ENCODE data around the gene METTL15.
"Not testable (repeated sequence)": the region's sequence is repeated elsewhere in the genome, so short reads cannot be mapped to it uniquely, and the experiment has no call there.

METTL15 gene

GRCh38 chr11:28107750-28108618 lies at the start of gene METTL15, which contains the start of gene KIF18A:
TSS of gene METTL15 (plus strand) at chr11:28108388. CDS start at chr11:28113335, 4,947 bp downstream.
TSS of gene KIF18A (minus strand) at chr11:28108156. CDS start at chr11:28097947, 10,209 bp downstream.
- Histone ChIP-seq H3K4me1 (ENCODE audit: control insufficient read depth, insufficient read depth, low read length) (peaks cover 24% of the 10 kb centered on the region), H3K4me3 (ENCODE audit: low read length) (peak within 1 kb of the TSS; percentile 94), H3K9me3 (ENCODE audit: control insufficient read depth, low read length) (no peaks in the 10 kb centered on the region), H3K9ac (ENCODE audit: low read length) (peak within 1 kb of the TSS; percentile 91), H3K27me3 (replicated peaks; ENCODE audit: control insufficient read depth, insufficient read depth, low read length) (no peaks in the 10 kb centered on the region), H3K36me3 (ENCODE audit: control insufficient read depth, insufficient read depth, low read length, severe bottlenecking) (no peaks in the 10 kb centered on the region)
- peak; percentile 100 for DNase-seq (ENCODE audit: low read depth)

GRCh38 chr11:28071305-28071704 lies 36.9 kb upstream of the METTL15 start:
- Histone ChIP-seq H3K36me3 (ENCODE audit: control insufficient read depth, insufficient read depth, low read length, severe bottlenecking) (no peaks in the 10 kb centered on the region), H3K9me3 (ENCODE audit: control insufficient read depth, low read length) (no peaks in the 10 kb centered on the region), H3K27me3 (replicated peaks; ENCODE audit: control insufficient read depth, insufficient read depth, low read length) (no peaks in the 10 kb centered on the region), H3K4me3 (ENCODE audit: low read length) (no peak overlapping the region), H3K9ac (ENCODE audit: low read length) (no peak overlapping the region), H3K4me1 (ENCODE audit: control insufficient read depth, insufficient read depth, low read length) (peaks cover 5% of the 10 kb centered on the region)
- DNase-seq (ENCODE audit: low read depth) = no peak

GRCh38 chr11:28072321-28072720 lies 35.9 kb upstream of the METTL15 start:
- Histone ChIP-seq H3K4me3 (ENCODE audit: low read length) (no peak overlapping the region), H3K27me3 (replicated peaks; ENCODE audit: control insufficient read depth, insufficient read depth, low read length) (no peaks in the 10 kb centered on the region), H3K36me3 (ENCODE audit: control insufficient read depth, insufficient read depth, low read length, severe bottlenecking) (no peaks in the 10 kb centered on the region), H3K9me3 (ENCODE audit: control insufficient read depth, low read length) (no peaks in the 10 kb centered on the region), H3K9ac (ENCODE audit: low read length) (no peak overlapping the region), H3K4me1 (ENCODE audit: control insufficient read depth, insufficient read depth, low read length) (peaks cover 5% of the 10 kb centered on the region)
- peak; percentile 28 for DNase-seq (ENCODE audit: low read depth)

- H3K36me3 ChIP-seq (ENCODE audit: control insufficient read depth, insufficient read depth, low read length, severe bottlenecking) = no peaks in the 10 kb centered on the region
- no peak overlapping the region for H3K4me3 ChIP-seq (ENCODE audit: low read length)
- no peak for DNase-seq (ENCODE audit: low read depth)
- H3K4me1 ChIP-seq (ENCODE audit: control insufficient read depth, insufficient read depth, low read length) = no peaks in the 10 kb centered on the region
- no peak overlapping the region for H3K9ac ChIP-seq (ENCODE audit: low read length)
- no peaks in the 10 kb centered on the region for H3K27me3 ChIP-seq (replicated peaks; ENCODE audit: control insufficient read depth, insufficient read depth, low read length)
- H3K9me3 ChIP-seq (ENCODE audit: control insufficient read depth, low read length) = no peaks in the 10 kb centered on the region
Observed at GRCh38 chr11:28077521-28077920, 30.7 kb upstream of the METTL15 start.

GRCh38 chr11:28083118-28083517 lies 25.1 kb upstream of the METTL15 start:
- Histone ChIP-seq H3K27me3 (replicated peaks; ENCODE audit: control insufficient read depth, insufficient read depth, low read length) (no peaks in the 10 kb centered on the region), H3K9me3 (ENCODE audit: control insufficient read depth, low read length) (no peaks in the 10 kb centered on the region), H3K4me1 (ENCODE audit: control insufficient read depth, insufficient read depth, low read length) (peaks cover 4% of the 10 kb centered on the region), H3K9ac (ENCODE audit: low read length) (no peak overlapping the region), H3K4me3 (ENCODE audit: low read length) (no peak overlapping the region), H3K36me3 (ENCODE audit: control insufficient read depth, insufficient read depth, low read length, severe bottlenecking) (no peaks in the 10 kb centered on the region)
- no peak for DNase-seq (ENCODE audit: low read depth)

GRCh38 chr11:28086569-28086968 lies 21.6 kb upstream of the METTL15 start:
- Histone ChIP-seq H3K27me3 (replicated peaks; ENCODE audit: control insufficient read depth, insufficient read depth, low read length) (no peaks in the 10 kb centered on the region), H3K4me3 (ENCODE audit: low read length) (no peak overlapping the region), H3K36me3 (ENCODE audit: control insufficient read depth, insufficient read depth, low read length, severe bottlenecking) (no peaks in the 10 kb centered on the region), H3K4me1 (ENCODE audit: control insufficient read depth, insufficient read depth, low read length) (peaks cover 4% of the 10 kb centered on the region), H3K9ac (ENCODE audit: low read length) (no peak overlapping the region), H3K9me3 (ENCODE audit: control insufficient read depth, low read length) (no peaks in the 10 kb centered on the region)
- peak; percentile 38 for DNase-seq (ENCODE audit: low read depth)

GRCh38 chr11:28087192-28087591 lies 21.0 kb upstream of the METTL15 start:
- H3K4me1 ChIP-seq (ENCODE audit: control insufficient read depth, insufficient read depth, low read length); H3K9me3 ChIP-seq (ENCODE audit: control insufficient read depth, low read length); H3K27me3 ChIP-seq (replicated peaks; ENCODE audit: control insufficient read depth, insufficient read depth, low read length); H3K4me3 ChIP-seq (ENCODE audit: low read length); H3K9ac ChIP-seq (ENCODE audit: low read length); DNase-seq (ENCODE audit: low read depth); H3K36me3 ChIP-seq (ENCODE audit: control insufficient read depth, insufficient read depth, low read length, severe bottlenecking): not testable (repeated sequence)

- not testable (repeated sequence) for H3K4me3 ChIP-seq (ENCODE audit: low read length); H3K9ac ChIP-seq (ENCODE audit: low read length); DNase-seq (ENCODE audit: low read depth); H3K27me3 ChIP-seq (replicated peaks; ENCODE audit: control insufficient read depth, insufficient read depth, low read length); H3K4me1 ChIP-seq (ENCODE audit: control insufficient read depth, insufficient read depth, low read length); H3K36me3 ChIP-seq (ENCODE audit: control insufficient read depth, insufficient read depth, low read length, severe bottlenecking); H3K9me3 ChIP-seq (ENCODE audit: control insufficient read depth, low read length)
Observed at GRCh38 chr11:28087693-28088092, 20.5 kb upstream of the METTL15 start.

- Histone ChIP-seq H3K4me1 (ENCODE audit: control insufficient read depth, insufficient read depth, low read length) (peaks cover 4% of the 10 kb centered on the region), H3K9ac (ENCODE audit: low read length) (no peak overlapping the region), H3K36me3 (ENCODE audit: control insufficient read depth, insufficient read depth, low read length, severe bottlenecking) (no peaks in the 10 kb centered on the region), H3K27me3 (replicated peaks; ENCODE audit: control insufficient read depth, insufficient read depth, low read length) (no peaks in the 10 kb centered on the region), H3K4me3 (ENCODE audit: low read length) (no peak overlapping the region), H3K9me3 (ENCODE audit: control insufficient read depth, low read length) (no peaks in the 10 kb centered on the region)
- DNase-seq (ENCODE audit: low read depth) = no peak
Observed at GRCh38 chr11:28089378-28089777, 18.8 kb upstream of the METTL15 start.

- Histone ChIP-seq H3K9ac (ENCODE audit: low read length) (no peak overlapping the region), H3K36me3 (ENCODE audit: control insufficient read depth, insufficient read depth, low read length, severe bottlenecking) (no peaks in the 10 kb centered on the region), H3K27me3 (replicated peaks; ENCODE audit: control insufficient read depth, insufficient read depth, low read length) (no peaks in the 10 kb centered on the region), H3K4me1 (ENCODE audit: control insufficient read depth, insufficient read depth, low read length) (peaks cover 4% of the 10 kb centered on the region), H3K9me3 (ENCODE audit: control insufficient read depth, low read length) (no peaks in the 10 kb centered on the region), H3K4me3 (ENCODE audit: low read length) (no peak overlapping the region)
- DNase-seq (ENCODE audit: low read depth) = peak; percentile 52
Observed at GRCh38 chr11:28090052-28090749, 18.0 kb upstream of the METTL15 start.

GRCh38 chr11:28092786-28093185 lies 15.4 kb upstream of the METTL15 start:
- Histone ChIP-seq H3K27me3 (replicated peaks; ENCODE audit: control insufficient read depth, insufficient read depth, low read length) (no peaks in the 10 kb centered on the region), H3K36me3 (ENCODE audit: control insufficient read depth, insufficient read depth, low read length, severe bottlenecking) (no peaks in the 10 kb centered on the region)
- DNase-seq (ENCODE audit: low read depth) = no peak

More at GRCh38 chr11:28092786-28093185, 15.4 kb upstream of the METTL15 start:
- Histone ChIP-seq H3K4me3 (ENCODE audit: low read length) (no peak overlapping the region), H3K9ac (ENCODE audit: low read length) (no peak overlapping the region), H3K9me3 (ENCODE audit: control insufficient read depth, low read length) (no peaks in the 10 kb centered on the region), H3K4me1 (ENCODE audit: control insufficient read depth, insufficient read depth, low read length) (no peaks in the 10 kb centered on the region)

Data from adipocyte (in vitro differentiated cells).